Measurements from ENCODE around the gene TMEM106C.
A peak's percentile ranks its signal among the peaks of the same experiment; 100 is the strongest.

The TMEM106C gene

GRCh38 chr12:48003226-48004052, 40.0 kb downstream of the TMEM106C start:
- DNase-seq, result no peak
- Histone ChIP-seq H3K27ac (ENCODE audit: insufficient read depth, low read length, poor library complexity, severe bottlenecking) (no peak overlapping the region), H3K27me3 (replicated peaks; ENCODE audit: control insufficient read depth, insufficient read depth, low read length, poor library complexity, severe bottlenecking) (peaks cover 66% of the 10 kb centered on the region), H3K9me3 (ENCODE audit: control insufficient read depth, low read length) (no peaks in the 10 kb centered on the region), H3K4me3 (ENCODE audit: insufficient read depth, low read depth, low read length, poor library complexity, severe bottlenecking) (peak overlapping the region; percentile 56), H3K4me1 (ENCODE audit: control insufficient read depth, insufficient read depth, low read length, poor library complexity, severe bottlenecking) (peaks cover 45% of the 10 kb centered on the region), H3K36me3 (ENCODE audit: control insufficient read depth, insufficient read depth, low read length) (no peaks in the 10 kb centered on the region)

- no peaks in the 10 kb centered on the region for H3K9me3 ChIP-seq (ENCODE audit: control insufficient read depth, low read length)
- H3K4me1 ChIP-seq (ENCODE audit: control insufficient read depth, insufficient read depth, low read length, poor library complexity, severe bottlenecking), result peaks cover 45% of the 10 kb centered on the region
- peaks cover 63% of the 10 kb centered on the region for H3K27me3 ChIP-seq (replicated peaks; ENCODE audit: control insufficient read depth, insufficient read depth, low read length, poor library complexity, severe bottlenecking)
- H3K4me3 ChIP-seq (ENCODE audit: insufficient read depth, low read depth, low read length, poor library complexity, severe bottlenecking), result peak within 1 kb of the TSS; percentile 50
- no peak within 1 kb of the TSS for H3K27ac ChIP-seq (ENCODE audit: insufficient read depth, low read length, poor library complexity, severe bottlenecking)
- DNase-seq, result no peak
- no peaks in the 10 kb centered on the region for H3K36me3 ChIP-seq (ENCODE audit: control insufficient read depth, insufficient read depth, low read length)
Observed at GRCh38 chr12:48004053-48004941, 40.9 kb downstream of the TMEM106C start, which contains the start of gene COL2A1. Gene COL2A1, minus strand, starts transcription at chr12:48004476. Its CDS starts 155 bp downstream, at chr12:48004321.

DNA sequence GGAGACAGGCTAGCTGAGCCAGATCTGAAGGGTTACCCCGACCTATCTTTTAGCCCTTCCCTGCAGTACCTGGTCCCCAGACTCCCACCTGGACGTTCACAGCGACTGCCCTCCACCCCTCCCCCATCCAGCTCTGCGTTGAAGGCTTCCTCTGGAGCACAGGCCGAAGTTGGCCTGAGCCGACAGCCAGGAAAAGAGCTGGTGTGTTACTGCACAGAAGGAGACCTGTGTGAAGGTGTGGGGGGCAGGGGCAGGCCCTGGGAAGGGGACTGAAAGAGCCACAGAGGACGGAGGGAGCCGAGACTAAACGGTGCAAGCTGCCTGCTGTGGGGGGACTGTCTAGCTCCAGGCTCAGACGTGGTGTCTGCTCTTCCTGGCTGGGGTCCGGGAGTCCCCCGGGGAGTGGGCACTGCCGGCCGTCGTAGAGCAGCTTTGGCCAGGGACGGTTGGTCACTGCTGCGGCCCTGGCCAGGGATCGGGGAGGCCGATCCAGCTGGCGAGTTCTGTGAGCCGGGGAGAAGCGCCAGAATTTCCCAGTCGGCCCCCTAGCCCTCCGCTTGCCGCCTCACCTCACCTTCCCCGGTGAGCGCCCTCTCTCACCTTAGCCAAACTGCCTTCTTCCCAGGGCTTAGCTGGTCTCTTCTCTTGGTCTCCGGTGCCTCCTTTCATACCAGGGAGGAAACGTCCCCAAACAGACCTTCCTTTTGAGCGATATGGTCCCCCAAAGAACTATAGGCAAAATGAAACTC, 41.8 kb downstream of the TMEM106C start:
- H3K4me1 ChIP-seq (ENCODE audit: control insufficient read depth, insufficient read depth, low read length, poor library complexity, severe bottlenecking), result peaks cover 45% of the 10 kb centered on the region
- no peak overlapping the region for H3K27ac ChIP-seq (ENCODE audit: insufficient read depth, low read length, poor library complexity, severe bottlenecking)
- peak overlapping the region; percentile 50 for H3K4me3 ChIP-seq (ENCODE audit: insufficient read depth, low read depth, low read length, poor library complexity, severe bottlenecking)
- peaks cover 63% of the 10 kb centered on the region for H3K27me3 ChIP-seq (replicated peaks; ENCODE audit: control insufficient read depth, insufficient read depth, low read length, poor library complexity, severe bottlenecking)
- H3K36me3 ChIP-seq (ENCODE audit: control insufficient read depth, insufficient read depth, low read length), result no peaks in the 10 kb centered on the region
- no peak for DNase-seq
- H3K9me3 ChIP-seq (ENCODE audit: control insufficient read depth, low read length), result no peaks in the 10 kb centered on the region

DNA sequence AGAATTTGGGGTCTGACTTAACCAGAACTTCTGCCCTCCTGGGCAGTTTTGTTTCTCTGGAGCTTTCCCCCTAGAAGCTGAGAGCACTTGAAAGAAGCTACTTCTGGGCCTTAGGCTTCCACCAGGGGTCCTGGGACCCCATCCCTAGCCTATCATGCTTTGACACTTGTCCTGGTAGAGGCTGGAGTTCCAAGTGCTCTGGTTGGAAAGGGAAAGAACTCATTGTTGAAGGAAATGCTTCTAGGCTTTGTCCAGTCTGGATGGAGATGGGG, 42.3 kb downstream of the TMEM106C start:
- no peaks in the 10 kb centered on the region for H3K9me3 ChIP-seq (ENCODE audit: control insufficient read depth, low read length)
- H3K4me3 ChIP-seq (ENCODE audit: insufficient read depth, low read depth, low read length, poor library complexity, severe bottlenecking), result no peak overlapping the region
- DNase-seq, result no peak
- H3K4me1 ChIP-seq (ENCODE audit: control insufficient read depth, insufficient read depth, low read length, poor library complexity, severe bottlenecking), result peaks cover 45% of the 10 kb centered on the region
- H3K27ac ChIP-seq (ENCODE audit: insufficient read depth, low read length, poor library complexity, severe bottlenecking), result no peak overlapping the region
- H3K27me3 ChIP-seq (replicated peaks; ENCODE audit: control insufficient read depth, insufficient read depth, low read length, poor library complexity, severe bottlenecking), result peaks cover 63% of the 10 kb centered on the region
- H3K36me3 ChIP-seq (ENCODE audit: control insufficient read depth, insufficient read depth, low read length), result no peaks in the 10 kb centered on the region

GRCh38 chr12:48007206-48007605, 43.8 kb downstream of the TMEM106C start:
- no peak for DNase-seq
- peaks cover 48% of the 10 kb centered on the region for H3K27me3 ChIP-seq (replicated peaks; ENCODE audit: control insufficient read depth, insufficient read depth, low read length, poor library complexity, severe bottlenecking)
- no peak overlapping the region for H3K4me3 ChIP-seq (ENCODE audit: insufficient read depth, low read depth, low read length, poor library complexity, severe bottlenecking)

DNA sequence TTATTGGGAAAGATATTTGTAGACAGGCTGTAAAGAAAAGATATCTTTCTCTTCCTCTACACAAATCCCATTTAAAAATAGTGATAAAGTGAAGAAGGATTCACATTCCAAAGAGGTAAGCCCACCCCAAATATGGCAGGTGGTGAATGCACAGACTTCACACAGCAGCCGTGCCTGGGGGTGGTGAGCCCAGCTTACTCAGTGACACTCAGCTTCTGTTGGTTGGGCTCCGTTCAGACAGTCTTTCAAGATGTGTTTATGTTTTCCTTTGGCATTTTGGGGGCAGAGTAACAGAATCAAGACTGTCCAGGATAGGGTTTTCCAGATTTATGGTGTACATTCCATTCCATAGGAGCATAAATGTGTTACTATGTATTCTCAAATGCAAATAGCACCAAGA, 45.0 kb downstream of the TMEM106C start:
- DNase-seq, result no peak
- H3K9me3 ChIP-seq (ENCODE audit: control insufficient read depth, low read length), result no peaks in the 10 kb centered on the region
- no peak overlapping the region for H3K27ac ChIP-seq (ENCODE audit: insufficient read depth, low read length, poor library complexity, severe bottlenecking)
- no peaks in the 10 kb centered on the region for H3K36me3 ChIP-seq (ENCODE audit: control insufficient read depth, insufficient read depth, low read length)
- no peak overlapping the region for H3K4me3 ChIP-seq (ENCODE audit: insufficient read depth, low read depth, low read length, poor library complexity, severe bottlenecking)
- H3K27me3 ChIP-seq (replicated peaks; ENCODE audit: control insufficient read depth, insufficient read depth, low read length, poor library complexity, severe bottlenecking), result peaks cover 38% of the 10 kb centered on the region
- H3K4me1 ChIP-seq (ENCODE audit: control insufficient read depth, insufficient read depth, low read length, poor library complexity, severe bottlenecking), result peaks cover 20% of the 10 kb centered on the region

More at GRCh38 chr12:48007206-48007605, 43.8 kb downstream of the TMEM106C start:
- H3K9me3 ChIP-seq (ENCODE audit: control insufficient read depth, low read length), result no peaks in the 10 kb centered on the region
- peaks cover 31% of the 10 kb centered on the region for H3K4me1 ChIP-seq (ENCODE audit: control insufficient read depth, insufficient read depth, low read length, poor library complexity, severe bottlenecking)
- no peaks in the 10 kb centered on the region for H3K36me3 ChIP-seq (ENCODE audit: control insufficient read depth, insufficient read depth, low read length)
- no peak overlapping the region for H3K27ac ChIP-seq (ENCODE audit: insufficient read depth, low read length, poor library complexity, severe bottlenecking)

GRCh38 chr12:48008950-48009349, 45.6 kb downstream of the TMEM106C start:
- H3K27me3 ChIP-seq (replicated peaks; ENCODE audit: control insufficient read depth, insufficient read depth, low read length, poor library complexity, severe bottlenecking), result peaks cover 32% of the 10 kb centered on the region
- H3K36me3 ChIP-seq (ENCODE audit: control insufficient read depth, insufficient read depth, low read length), result no peaks in the 10 kb centered on the region
- peaks cover 14% of the 10 kb centered on the region for H3K4me1 ChIP-seq (ENCODE audit: control insufficient read depth, insufficient read depth, low read length, poor library complexity, severe bottlenecking)
- no peak overlapping the region for H3K27ac ChIP-seq (ENCODE audit: insufficient read depth, low read length, poor library complexity, severe bottlenecking)
- DNase-seq, result no peak
- no peaks in the 10 kb centered on the region for H3K9me3 ChIP-seq (ENCODE audit: control insufficient read depth, low read length)
- no peak overlapping the region for H3K4me3 ChIP-seq (ENCODE audit: insufficient read depth, low read depth, low read length, poor library complexity, severe bottlenecking)

GRCh38 chr12:48009471-48009870, 46.1 kb downstream of the TMEM106C start:
- H3K36me3 ChIP-seq (ENCODE audit: control insufficient read depth, insufficient read depth, low read length), result no peaks in the 10 kb centered on the region
- peaks cover 27% of the 10 kb centered on the region for H3K27me3 ChIP-seq (replicated peaks; ENCODE audit: control insufficient read depth, insufficient read depth, low read length, poor library complexity, severe bottlenecking)
- peaks cover 9% of the 10 kb centered on the region for H3K4me1 ChIP-seq (ENCODE audit: control insufficient read depth, insufficient read depth, low read length, poor library complexity, severe bottlenecking)
- no peak overlapping the region for H3K4me3 ChIP-seq (ENCODE audit: insufficient read depth, low read depth, low read length, poor library complexity, severe bottlenecking)
- H3K27ac ChIP-seq (ENCODE audit: insufficient read depth, low read length, poor library complexity, severe bottlenecking), result no peak overlapping the region
- no peaks in the 10 kb centered on the region for H3K9me3 ChIP-seq (ENCODE audit: control insufficient read depth, low read length)
- no peak for DNase-seq

DNA sequence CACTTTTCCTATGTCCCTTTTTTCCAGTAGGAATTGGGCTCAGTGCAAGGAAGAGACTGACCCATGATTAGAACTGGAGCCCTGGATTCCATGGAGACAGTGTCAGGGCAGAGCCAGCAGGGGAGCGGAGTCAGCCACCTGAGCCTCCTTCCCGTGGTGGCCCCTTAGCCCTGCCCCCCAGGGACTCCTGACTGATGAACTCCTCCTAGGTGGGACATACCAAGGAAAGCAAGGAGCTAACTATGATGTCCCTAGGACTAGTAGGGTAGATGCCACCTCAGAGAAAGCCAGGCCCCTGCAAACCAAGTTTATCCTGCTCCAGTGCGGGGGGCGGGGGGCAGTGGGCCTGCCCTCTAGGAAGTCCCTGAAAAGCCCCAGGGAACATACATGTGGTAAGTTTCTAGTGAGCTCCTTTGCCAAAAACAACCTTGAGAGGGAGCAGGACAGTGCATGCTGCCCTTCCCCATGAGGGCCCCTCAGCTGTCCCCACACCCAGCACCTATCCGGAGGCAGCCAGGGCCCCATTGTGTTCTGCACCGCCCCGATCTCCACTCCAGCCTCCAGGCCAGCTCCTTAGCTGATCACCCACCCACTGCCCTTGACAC, 47.1 kb downstream of the TMEM106C start:
- no peak overlapping the region for H3K27ac ChIP-seq (ENCODE audit: insufficient read depth, low read length, poor library complexity, severe bottlenecking)
- H3K36me3 ChIP-seq (ENCODE audit: control insufficient read depth, insufficient read depth, low read length), result no peaks in the 10 kb centered on the region
- H3K9me3 ChIP-seq (ENCODE audit: control insufficient read depth, low read length), result no peaks in the 10 kb centered on the region
- no peak for DNase-seq
- peaks cover 17% of the 10 kb centered on the region for H3K27me3 ChIP-seq (replicated peaks; ENCODE audit: control insufficient read depth, insufficient read depth, low read length, poor library complexity, severe bottlenecking)
- no peaks in the 10 kb centered on the region for H3K4me1 ChIP-seq (ENCODE audit: control insufficient read depth, insufficient read depth, low read length, poor library complexity, severe bottlenecking)
- H3K4me3 ChIP-seq (ENCODE audit: insufficient read depth, low read depth, low read length, poor library complexity, severe bottlenecking), result no peak overlapping the region

Measured in effector memory CD4-positive, alpha-beta T cell (primary cell).